NCI-H146 treated with DMSO at 0.1 percent for 48 hours (cell line): ENCODE results near the gene ITGA7.
"Not testable (repeated sequence)": the region's sequence is repeated elsewhere in the genome, so short reads cannot be mapped to it uniquely, and the experiment has no call there.

Experiments
- DNase-seq: peaks from one replicate; lab custom pipeline; 2025; ENCODE audit not compliant: unreplicated experiment; lab: John Stamatoyannopoulos, UW

The ITGA7 gene

DNA sequence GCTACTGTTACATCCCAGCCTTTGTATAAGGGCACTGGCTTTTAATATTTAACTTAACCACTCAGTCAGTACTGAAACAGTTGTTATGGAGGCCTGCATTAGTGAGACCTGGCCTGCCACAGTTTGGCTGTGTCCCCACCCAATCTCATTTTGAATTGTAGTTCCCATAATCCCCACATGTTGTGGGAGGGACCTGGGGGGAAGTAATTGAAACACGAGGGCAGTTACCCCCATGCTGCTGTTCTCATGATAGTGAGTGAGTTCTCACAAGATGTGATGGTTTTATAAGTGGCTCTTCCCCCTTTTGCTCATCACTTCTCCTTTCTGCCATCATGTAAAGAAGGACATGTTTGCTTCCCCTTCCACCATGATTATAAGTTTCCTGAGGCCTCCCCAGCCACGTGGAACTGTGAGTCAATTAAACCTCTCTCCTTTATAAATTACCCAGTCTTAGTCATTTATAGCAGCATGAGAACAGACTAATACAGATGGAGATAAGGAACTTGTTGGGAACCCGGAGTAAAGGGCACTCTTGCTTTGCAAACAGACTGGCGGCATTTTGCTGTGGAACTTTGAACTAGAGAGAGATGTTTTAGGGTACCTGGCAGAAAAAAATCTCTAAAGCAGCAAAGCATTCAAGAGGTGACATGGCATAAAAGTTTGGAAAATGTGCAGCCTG, 56.9 kb downstream of the ITGA7 start:
- DNase-seq: not testable (repeated sequence)

DNA sequence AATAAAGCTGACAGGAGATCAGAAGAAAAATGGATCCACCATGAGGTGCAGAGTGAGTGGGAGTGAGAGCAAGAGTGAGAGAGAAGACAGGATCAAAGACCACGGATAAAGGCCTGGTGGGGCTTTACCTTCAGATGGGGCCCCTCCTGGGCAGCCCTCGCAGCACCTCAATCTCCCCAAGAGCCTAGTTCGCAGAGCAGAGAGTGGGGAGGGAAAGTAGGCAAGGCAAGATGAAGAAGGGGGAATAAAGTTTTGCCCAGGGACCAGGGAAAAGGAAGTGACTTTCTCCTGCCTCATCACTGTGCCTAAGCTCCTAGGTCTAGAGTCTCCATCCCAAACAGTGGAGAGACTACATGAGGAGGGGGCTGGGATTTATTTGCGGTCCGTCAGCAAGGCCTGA, 60.7 kb downstream of the ITGA7 start:
- DNase-seq: no peak

DNA sequence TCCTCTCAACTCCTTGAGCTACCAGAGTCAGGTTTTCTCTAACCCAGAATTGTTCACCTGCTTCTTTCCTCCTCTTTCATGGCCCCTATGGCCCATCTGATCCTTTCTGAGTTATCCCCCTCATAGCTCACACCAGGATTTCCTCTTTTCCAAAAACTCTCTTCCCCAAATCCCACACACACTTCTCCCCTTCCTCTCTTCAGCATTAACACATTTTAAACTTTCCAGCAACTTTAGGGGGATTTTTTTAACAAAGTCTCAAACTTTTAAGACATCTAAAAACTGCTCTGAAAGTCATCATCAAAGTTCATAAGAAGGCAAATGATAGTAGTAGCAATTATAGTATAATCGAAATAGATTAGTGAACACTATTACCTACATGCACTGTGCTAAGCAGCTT, 63.1 kb downstream of the ITGA7 start:
- DNase-seq: no peak

DNA sequence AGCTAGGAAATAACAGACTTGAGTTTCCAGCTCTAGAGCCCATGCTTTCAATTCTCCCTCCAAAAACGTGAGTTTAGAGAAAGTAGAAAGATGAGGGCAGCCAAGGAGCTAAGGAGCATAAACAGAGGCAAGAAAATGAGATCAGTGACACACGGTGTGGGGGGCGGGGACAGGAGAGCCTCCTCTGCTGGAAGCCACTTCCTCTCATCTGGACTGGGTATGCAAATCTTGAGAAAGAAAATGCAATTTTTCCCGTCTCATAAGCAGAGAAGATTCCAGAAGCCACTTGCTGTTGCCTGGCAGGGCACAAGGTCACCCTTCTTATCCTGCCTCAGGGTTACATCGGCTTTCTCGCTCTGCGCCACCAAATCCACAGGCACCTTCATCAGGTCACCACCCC, 65.0 kb downstream of the ITGA7 start:
- DNase-seq: no peak

DNA sequence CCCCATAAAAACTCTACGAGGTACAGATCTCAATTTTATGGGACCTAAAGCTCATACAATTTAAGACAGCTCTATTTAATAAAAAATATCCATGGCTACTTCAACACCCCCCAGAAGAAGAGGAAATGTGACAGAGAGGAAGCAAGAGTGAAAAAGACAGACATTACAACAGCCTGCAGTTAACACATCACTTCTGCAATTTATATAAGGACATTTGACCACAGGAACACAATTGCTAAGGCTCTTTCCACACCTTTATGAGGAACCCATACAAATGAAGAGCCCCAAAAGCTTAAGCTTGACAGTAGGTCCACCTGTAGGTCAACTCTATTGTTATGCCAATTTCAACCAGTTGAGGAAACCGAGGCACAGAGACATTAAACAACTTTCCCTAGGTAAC, 65.4 kb downstream of the ITGA7 start:
- no peak for DNase-seq

DNA sequence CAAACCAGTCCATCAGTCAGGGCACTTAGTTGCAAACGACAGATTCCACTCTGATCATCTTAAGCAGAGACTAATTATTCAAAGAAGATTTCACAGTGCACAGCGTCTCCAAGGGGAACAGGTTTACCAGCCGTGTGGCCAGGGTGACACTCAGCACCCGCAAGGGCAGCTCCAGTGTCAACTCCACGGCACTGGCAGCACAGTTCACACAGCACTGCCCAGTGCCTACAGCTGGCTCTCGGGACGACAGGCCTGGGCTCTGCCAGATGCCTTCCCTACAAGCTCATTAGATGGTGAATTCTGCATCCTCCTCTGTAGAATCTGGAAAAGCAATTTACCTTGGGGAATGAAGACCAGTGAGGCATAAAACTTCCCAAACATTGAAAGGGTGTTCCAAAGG, 66.1 kb downstream of the ITGA7 start:
- no peak for DNase-seq

DNA sequence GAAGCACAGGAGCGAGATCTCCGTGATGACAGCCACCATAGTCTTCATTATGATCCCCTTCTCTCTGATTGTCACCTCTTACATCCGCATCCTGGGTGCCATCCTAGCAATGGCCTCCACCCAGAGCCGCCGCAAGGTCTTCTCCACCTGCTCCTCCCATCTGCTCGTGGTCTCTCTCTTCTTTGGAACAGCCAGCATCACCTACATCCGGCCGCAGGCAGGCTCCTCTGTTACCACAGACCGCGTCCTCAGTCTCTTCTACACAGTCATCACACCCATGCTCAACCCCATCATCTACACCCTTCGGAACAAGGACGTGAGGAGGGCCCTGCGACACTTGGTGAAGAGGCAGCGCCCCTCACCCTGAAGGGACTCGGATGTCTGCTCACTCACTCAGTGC, 70.2 kb downstream of the ITGA7 start:
- no peak for DNase-seq

DNA sequence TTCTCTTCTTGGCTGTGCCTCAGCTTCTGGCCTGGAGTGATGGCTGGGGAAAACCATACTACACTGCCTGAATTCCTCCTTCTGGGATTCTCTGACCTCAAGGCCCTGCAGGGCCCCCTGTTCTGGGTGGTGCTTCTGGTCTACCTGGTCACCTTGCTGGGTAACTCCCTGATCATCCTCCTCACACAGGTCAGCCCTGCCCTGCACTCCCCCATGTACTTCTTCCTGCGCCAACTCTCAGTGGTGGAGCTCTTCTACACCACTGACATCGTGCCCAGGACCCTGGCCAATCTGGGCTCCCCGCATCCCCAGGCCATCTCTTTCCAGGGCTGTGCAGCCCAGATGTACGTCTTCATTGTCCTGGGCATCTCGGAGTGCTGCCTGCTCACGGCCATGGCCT, 70.9 kb downstream of the ITGA7 start, which contains the start of gene OR10P1:
Gene OR10P1, plus strand, starts transcription at position 40 of the 400 bp plus-strand sequence. Its CDS starts 0 bp downstream, at position 40.
- DNase-seq: no peak

DNA sequence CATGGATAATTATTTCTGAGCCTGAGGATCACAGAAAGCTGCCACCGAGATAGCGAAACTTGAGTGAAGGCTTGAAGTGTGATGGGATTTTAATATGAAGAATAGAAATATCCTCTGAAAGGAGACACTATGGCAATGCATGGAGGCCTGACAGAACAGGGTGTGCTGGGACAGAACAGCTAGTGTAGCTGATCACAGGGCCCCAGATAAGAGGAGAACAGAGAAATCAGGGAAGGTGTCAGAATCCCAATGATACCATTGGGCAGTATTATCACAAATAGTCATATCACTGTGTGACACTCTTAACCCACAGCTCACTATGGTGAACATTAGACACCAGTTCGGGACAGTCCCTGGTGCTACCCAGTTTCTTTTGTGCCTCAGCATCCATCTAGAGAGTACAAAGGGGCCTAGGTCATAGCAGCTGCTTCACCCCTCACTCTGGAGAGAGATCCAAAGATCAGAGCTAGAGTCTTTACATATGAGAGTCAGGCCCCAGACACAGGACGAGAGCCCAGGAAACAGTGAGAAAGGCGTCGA, 71.5 kb downstream of the ITGA7 start:
- DNase-seq: no peak
